HG03571 (cell line): Measurements from ENCODE around the gene IL31.
"Not testable (repeated sequence)": the region's sequence is repeated elsewhere in the genome, so short reads cannot be mapped to it uniquely, and the experiment has no call there.

ENCODE experiments used
- ATAC-seq: cut with Tn5 transposase; IDR thresholded peaks from one replicate; pipeline ENCODE4 v1.9.1; 2021; ENCODE audit not compliant: unreplicated experiment

IL31 gene

GRCh38 chr12:122174155-122174845 lies at the start of gene IL31:
Gene IL31, minus strand, starts transcription at chr12:122174221. Its CDS starts 49 bp downstream, at chr12:122174172.
- ATAC-seq: no peak

GRCh38 chr12:122216445-122216844 lies 42.4 kb upstream of the IL31 start:
- no peak for ATAC-seq

GRCh38 chr12:122215771-122216170 lies 41.8 kb upstream of the IL31 start:
- ATAC-seq: no peak

DNA sequence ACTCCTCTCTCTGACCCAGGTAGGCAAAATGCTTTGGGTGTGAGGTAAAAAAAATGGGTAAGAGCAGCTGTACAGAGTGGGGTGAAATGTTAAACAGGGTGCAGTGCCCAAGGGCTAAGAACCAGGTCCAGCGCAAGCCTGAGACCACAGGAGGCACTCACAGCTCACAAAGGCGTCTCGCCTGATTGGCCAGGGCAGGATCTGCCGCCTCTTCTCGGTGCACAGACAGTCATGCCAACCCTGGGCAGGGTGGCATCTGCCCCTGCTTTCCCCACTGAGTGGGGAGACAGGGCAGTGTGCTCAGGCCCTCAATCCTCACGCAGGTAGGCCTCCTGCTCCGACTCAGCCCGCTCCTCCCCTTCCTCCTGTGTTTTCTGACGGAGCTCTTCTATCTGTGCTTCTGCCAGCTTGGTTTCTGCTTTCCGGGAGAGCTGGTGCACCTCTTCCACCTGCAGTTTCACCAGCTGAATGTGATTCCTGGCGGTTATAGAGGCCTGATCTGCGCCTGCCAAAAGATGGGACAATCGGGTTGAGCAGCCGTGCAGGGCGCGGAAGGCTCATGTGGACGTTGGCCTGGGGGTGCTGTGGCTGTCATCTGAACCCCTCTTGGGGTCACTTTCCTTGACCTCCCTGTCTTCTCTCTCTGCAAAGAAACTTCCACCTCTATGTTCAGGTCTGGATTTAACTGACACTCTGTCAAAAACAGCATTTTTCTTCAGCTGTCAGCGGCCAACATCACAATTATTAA lies 34.2 kb upstream of the IL31 start:
- no peak for ATAC-seq

- ATAC-seq: no peak
Measured at GRCh38 chr12:122207391-122207790, 33.4 kb upstream of the IL31 start.

GRCh38 chr12:122206976-122207375 lies 33.0 kb upstream of the IL31 start:
- no peak for ATAC-seq

DNA sequence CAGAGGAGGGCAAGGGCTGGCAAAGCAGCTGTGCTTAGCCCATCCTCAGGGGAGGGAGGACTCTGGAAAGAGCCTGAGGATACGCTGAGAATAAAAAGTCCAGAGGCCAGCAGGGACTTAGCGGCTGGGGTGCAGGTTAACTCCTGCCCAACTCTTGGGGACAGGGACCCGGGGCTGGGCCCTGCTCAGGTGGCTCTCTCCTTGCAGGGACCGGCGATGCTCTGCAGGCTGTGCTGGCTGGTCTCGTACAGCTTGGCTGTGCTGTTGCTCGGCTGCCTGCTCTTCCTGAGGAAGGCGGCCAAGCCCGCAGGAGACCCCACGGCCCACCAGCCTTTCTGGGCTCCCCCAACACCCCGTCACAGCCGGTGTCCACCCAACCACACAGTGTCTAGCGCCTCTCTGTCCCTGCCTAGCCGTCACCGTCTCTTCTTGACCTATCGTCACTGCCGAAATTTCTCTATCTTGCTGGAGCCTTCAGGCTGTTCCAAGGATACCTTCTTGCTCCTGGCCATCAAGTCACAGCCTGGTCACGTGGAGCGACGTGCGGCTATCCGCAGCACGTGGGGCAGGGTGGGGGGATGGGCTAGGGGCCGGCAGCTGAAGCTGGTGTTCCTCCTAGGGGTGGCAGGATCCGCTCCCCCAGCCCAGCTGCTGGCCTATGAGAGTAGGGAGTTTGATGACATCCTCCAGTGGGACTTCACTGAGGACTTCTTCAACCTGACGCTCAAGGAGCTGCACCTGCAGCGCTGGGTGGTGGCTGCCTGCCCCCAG lies 32.3 kb upstream of the IL31 start:
- ATAC-seq: no peak

DNA sequence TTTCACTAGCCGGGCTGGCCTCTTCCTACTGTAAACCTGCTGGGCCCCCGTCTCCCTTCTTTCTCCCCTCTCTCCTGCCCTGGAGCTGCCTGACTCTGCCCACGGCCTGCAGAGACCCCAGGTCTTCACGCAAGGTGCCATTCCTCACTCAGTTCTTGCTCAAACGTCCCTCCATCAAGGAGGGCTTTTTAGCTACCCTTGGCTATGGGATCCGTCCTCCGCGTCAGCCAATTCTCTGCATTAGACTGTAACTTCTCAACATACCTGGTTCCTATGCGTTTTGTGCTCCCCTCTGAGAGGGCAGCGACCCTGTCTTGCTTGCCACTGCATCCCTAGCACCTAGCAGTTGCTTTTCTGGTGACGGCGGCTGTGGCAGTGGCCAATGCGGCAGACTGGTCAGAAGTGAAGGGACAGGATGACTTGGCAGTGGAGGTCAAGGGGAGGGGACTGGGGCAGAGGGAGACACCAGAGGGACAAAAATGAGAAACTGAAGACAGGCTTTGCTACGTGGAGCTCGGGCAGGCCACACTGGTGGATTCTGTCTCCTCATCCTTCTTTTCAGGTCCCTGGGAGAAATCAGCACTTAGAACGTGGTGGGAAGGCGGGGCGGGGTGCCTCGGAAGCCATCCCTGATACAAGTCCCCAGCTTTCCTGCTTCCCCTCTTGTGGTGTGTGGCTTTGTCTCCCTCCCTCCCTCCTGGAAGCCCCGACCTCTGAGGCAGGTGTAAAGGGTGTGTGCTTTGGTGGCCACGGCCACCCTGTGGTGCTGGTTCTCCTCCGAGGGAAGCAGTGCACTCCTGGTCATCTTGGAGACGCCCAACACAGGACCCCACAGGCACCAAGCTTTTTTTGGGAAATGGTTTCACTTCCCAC lies 31.3 kb upstream of the IL31 start:
- ATAC-seq: no peak

DNA sequence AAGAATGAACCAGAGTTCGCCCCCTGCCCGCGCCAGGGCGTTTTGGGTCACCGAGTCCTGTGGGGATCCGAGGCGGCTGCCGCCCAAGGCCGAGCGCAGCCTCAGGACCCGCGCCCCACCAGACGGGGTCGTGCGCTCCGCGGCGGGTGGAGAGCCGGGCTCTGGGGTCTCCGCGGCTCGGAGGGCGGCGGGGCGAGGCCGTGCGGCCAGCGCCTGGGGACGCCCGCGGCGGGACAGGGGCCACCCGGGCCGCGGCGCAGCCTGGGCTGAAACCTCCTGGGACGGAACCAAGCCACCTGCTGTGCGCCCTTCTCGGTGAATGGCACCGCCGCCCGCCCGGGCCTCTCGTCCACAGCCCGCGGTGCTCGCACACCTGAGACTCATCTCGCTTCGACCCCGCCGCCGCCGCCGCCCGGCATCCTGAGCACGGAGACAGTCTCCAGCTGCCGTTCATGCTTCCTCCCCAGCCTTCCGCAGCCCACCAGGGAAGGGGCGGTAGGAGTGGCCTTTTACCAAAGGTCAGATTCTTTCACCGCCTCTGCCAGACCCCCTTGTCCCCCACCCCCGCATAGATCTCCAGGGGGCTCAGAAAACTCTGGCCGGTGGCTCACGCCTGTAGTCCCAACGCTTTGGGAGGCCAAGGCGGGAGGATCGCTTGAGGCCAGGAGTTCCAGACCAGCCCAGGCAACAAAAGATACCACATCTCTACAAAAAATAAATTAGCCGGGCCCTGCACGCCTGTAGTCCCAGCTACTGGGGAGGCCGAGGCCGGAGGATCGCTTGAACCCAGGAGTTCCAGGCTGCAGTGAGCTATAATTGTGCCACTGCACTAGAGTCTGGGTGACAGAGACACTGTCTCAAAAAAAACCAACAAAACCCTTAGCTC lies 30.4 kb upstream of the IL31 start:
- ATAC-seq: no peak

DNA sequence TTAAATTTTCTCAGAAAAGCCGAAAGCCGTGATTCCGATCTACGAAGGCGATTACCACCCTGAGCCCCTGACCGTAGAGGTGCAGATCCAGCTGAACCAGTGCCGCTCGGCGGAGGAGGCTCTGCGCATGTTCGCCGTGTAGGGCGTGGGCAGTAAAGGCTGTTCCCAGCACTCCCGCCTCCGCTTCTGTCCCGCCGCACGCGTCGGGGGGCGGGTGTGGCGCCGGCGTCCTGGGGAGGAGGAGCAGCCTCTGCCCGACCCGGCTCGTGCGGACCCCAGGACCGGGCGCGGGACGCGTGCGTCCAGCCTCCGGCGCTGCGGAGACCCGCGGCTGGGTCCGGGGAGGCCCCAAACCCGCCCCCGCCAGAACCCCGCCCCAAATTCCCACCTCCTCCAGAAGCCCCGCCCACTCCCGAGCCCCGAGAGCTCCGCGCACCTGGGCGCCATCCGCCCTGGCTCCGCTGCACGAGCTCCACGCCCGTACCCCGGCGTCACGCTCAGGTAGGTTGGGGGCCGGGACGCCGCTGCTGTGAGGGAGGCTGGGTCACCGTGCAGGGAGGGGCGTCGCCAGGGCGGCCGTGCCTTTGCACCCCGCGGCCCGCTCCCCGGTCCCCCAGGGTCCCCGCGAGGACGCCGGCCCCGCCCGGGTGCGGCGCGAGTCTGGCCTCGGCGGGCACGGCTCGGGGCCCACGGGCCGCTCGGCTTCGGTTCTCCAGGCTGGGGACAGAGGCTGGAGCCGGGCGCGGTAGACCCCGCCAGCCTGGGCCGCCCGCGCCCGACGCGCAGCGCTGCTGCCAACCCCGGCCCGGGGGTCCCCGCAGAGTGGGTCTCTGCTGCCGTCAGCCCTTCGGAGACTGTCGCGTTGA lies 29.5 kb upstream of the IL31 start, which contains the start of gene B3GNT4:
TSS of gene B3GNT4 (plus strand) at position 409 of the 866 bp plus-strand sequence. CDS start 910 bp downstream, outside the sequence.
- ATAC-seq: no peak

GRCh38 chr12:122202811-122203210 lies 28.8 kb upstream of the IL31 start:
- ATAC-seq: not testable (repeated sequence)

DNA sequence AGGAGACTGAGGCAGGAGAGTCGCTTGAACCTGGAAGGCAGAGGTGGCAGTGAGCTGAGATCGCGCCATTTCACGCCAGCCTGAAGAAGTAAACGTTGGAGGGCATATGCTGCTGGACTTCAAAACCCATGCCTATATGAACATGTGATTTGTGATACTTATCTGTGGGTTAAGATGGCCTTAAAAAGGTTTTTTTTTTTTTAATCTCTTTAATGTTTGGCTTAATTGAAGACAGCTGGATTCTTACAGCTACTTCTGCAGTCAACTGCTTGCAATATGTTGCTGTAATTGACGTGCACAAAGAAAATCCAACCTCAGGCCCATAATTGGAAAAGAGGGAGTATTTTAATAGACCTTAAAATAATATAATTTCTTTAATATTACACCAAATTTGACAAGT lies 28.0 kb upstream of the IL31 start:
- ATAC-seq: no peak

DNA sequence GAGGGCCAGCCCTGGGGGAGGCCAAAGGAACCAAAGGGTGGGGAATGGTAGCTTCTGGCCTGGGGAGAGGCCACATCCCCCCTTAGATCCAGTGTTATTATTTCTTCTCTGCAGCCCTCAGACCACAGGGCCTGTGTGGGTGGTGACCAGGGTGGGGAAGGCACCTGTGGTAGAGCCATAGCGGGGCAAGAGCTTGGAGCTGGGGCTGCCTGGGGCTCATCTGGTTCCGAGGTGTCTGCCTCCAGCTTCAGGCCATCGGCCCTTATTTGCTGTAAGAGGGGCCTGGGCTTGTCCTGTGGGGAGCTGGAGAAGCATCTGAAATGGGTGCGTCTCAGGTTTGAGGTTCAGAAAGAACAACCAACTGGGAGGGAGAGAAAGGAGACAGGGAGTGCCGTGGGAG lies 27.4 kb upstream of the IL31 start:
- ATAC-seq: no peak

GRCh38 chr12:122200541-122201175 lies 26.6 kb upstream of the IL31 start:
- no peak for ATAC-seq

- no peak for ATAC-seq
Measured at GRCh38 chr12:122199484-122200355, 25.7 kb upstream of the IL31 start.

DNA sequence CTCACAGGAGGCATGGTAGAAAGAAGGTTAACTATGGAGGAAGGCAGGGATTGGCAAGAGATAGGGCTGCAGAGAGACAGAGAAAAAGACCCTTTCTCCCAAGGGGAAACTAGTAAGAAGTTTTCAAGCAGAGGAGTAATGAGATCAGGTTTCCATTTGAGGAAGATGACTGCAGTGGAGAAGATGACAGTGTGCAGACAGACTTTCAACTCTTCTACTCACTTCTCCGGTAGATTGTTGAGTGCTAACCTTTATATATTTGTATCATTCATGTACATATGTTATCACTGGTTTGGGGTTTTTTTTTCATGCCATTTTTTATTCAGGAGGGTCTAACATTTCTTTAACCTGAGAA lies 23.6 kb upstream of the IL31 start:
- ATAC-seq: no peak

GRCh38 chr12:122195405-122195804 lies 21.4 kb upstream of the IL31 start:
- ATAC-seq: no peak
